T-helper 1 cell treated with Interleukin-12 subunit alpha and Interleukin-12 subunit beta and Interleukin-4 antibody, amounts not matched to agents 30 μg/mL and 1 μg/mL, for 36 hours (primary cell): Measurements from ENCODE around the gene PPP1R14C.

Source experiments
- H3K27ac Mint-ChIP-seq: one replicate; pipeline ENCODE4 v1.8.0; 2021; ENCODE audit warnings: mild to moderate bottlenecking, mixed read lengths
- H3K27me3 Mint-ChIP-seq: one replicate; pipeline ENCODE4 v1.8.0; 2021; ENCODE audit warnings: low read depth, mixed read lengths
- H3K36me3 Mint-ChIP-seq: one replicate; pipeline ENCODE4 v1.8.0; 2021; ENCODE audit warnings: low read depth, mixed read lengths
- H3K4me1 Mint-ChIP-seq: one replicate; pipeline ENCODE4 v1.8.0; 2021; ENCODE audit warnings: low read depth, mixed read lengths
- H3K4me3 Mint-ChIP-seq: one replicate; pipeline ENCODE4 v1.8.0; 2021; ENCODE audit warnings: mild to moderate bottlenecking, moderate library complexity, mixed read lengths
- H3K9me3 Mint-ChIP-seq: one replicate; pipeline ENCODE4 v1.8.0; 2021; ENCODE audit warnings: mixed read lengths

The PPP1R14C gene, protein sequence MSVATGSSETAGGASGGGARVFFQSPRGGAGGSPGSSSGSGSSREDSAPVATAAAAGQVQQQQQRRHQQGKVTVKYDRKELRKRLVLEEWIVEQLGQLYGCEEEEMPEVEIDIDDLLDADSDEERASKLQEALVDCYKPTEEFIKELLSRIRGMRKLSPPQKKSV

DNA sequence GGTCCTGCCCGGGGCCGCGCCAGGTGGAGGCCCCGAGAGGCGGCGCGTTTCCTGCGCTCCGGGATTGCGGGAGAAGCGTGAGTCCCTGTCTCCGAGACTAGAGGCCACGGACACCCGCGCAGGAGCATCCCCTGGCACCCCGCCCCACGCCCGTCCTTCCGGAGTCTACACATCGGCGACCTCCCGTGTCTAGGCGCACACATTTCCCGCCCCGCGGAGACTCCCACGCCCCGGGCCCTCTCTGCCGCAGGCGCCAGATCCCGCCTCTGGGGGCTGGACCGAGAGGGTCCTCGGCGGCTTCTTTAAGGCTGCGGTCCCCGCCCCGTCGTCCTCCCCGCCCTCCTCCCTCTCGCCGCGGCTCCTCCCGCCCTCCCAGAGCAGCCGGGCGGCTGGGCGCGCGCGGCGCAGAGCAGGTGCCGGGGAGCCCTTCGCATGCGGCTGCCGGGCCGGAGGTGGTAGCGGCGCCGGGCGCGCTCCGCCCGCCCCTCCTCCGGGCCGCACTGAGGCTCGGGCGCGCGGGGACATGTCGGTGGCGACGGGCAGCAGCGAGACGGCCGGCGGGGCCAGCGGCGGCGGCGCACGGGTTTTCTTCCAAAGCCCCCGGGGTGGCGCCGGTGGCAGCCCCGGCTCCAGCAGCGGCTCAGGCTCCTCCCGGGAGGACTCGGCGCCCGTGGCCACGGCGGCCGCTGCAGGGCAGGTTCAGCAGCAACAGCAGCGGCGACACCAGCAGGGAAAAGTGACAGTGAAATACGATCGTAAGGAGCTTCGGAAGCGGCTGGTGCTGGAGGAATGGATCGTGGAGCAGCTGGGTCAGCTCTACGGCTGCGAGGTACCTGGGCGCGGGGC lies at the start of gene PPP1R14C:
Gene PPP1R14C (plus strand): TSS at position 375 of the 846 bp plus-strand sequence. CDS start 149 bp downstream, at position 524.
- Mint-ChIP-seq H3K4me1 (peaks cover 3% of the 10 kb centered on the region), H3K36me3 (no peaks in the 10 kb centered on the region), H3K27ac (peak within 1 kb of the TSS; percentile 75), H3K9me3 (peaks cover 2% of the 10 kb centered on the region), H3K4me3 (peak within 1 kb of the TSS; percentile 50), H3K27me3 (peaks cover 82% of the 10 kb centered on the region)

DNA sequence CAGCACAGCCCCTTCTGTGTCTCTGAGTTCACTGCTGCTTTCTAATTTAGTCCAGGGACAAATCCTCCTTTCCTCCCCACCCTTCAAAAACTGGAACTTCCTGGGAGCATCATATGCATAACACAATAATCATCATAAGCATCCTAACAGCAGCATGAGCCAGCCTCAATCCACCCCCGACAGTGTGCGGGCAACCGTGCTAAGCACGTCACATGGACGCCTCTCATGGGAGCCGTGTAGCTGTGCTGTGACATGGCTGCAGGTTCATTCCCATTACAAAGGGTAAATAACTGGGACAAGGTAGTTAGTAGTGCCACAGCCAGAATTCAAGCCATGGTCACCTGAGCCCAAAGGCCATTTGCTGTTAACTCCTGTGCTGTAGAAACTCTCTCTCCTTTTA lies 49.4 kb upstream of the PPP1R14C start:
- peaks cover 8% of the 10 kb centered on the region for H3K27me3 Mint-ChIP-seq
- no peaks in the 10 kb centered on the region for H3K36me3 Mint-ChIP-seq
- H3K9me3 Mint-ChIP-seq: no peaks in the 10 kb centered on the region
- H3K4me1 Mint-ChIP-seq: no peaks in the 10 kb centered on the region
- no peak overlapping the region for H3K4me3 Mint-ChIP-seq
- H3K27ac Mint-ChIP-seq: no peak overlapping the region

DNA sequence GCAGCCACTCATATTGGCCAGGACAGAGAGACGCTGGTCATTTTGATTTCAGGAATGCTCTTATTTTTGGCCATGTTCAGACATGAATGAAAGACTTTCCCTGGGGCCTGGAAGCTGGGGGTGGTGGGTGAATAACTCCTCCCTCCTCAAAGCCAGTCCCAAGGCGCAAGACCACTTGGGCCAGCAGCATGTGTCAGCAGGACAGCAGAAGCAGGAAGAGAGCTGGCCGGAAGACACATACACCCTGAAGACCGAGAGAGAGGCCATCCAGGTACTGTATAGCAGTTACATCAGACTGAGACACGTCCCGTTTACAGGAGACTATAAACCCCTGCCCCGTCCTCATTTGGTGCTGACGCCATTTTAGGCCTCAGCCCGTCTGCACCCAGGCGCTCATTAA lies 44.7 kb upstream of the PPP1R14C start:
- Mint-ChIP-seq H3K4me3 (no peak overlapping the region), H3K4me1 (no peaks in the 10 kb centered on the region), H3K36me3 (no peaks in the 10 kb centered on the region), H3K9me3 (no peaks in the 10 kb centered on the region), H3K27ac (no peak overlapping the region), H3K27me3 (peaks cover 8% of the 10 kb centered on the region)

DNA sequence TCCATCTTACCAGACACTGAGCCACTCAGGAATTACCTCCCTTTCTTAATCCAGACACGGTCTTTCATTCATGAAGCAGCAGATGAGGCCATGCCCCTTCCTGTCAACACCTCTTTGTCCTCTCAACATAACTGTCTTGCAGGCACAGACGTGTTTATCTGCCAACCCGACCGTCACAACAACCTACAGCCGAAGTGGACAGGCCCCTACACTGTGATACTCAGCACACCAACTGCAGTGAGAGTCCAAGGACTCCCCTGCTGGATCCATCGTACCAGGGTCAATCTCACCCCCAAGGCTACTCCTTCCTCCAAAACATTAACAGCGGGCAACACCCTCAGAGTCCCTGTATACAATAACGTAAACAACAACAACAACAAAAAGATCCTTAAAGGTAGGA lies 43.3 kb upstream of the PPP1R14C start:
- Mint-ChIP-seq H3K27ac (no peak overlapping the region), H3K4me1 (no peaks in the 10 kb centered on the region), H3K4me3 (no peak overlapping the region), H3K9me3 (no peaks in the 10 kb centered on the region), H3K36me3 (no peaks in the 10 kb centered on the region), H3K27me3 (peaks cover 6% of the 10 kb centered on the region)

DNA sequence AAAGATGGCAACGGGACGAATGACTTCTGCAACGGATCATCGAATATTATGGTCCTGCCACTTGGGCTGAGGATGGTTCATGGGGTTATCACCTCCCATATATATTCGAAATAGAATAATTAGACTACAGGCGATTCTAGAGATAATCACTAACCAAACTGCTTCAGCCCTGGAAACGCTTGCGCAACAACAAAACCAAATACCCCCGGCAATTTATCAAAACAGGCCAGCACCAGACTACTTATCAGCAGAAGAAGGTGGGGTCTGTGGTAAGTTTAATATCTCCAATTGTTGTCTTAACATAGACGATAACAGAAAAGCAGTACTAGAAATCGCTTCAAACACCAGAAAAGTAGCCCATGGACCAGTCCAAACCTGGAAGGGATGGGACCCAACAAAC lies 42.9 kb upstream of the PPP1R14C start:
- no peak overlapping the region for H3K27ac Mint-ChIP-seq
- peaks cover 6% of the 10 kb centered on the region for H3K27me3 Mint-ChIP-seq
- no peak overlapping the region for H3K4me3 Mint-ChIP-seq
- H3K36me3 Mint-ChIP-seq: no peaks in the 10 kb centered on the region
- H3K4me1 Mint-ChIP-seq: no peaks in the 10 kb centered on the region
- no peaks in the 10 kb centered on the region for H3K9me3 Mint-ChIP-seq

DNA sequence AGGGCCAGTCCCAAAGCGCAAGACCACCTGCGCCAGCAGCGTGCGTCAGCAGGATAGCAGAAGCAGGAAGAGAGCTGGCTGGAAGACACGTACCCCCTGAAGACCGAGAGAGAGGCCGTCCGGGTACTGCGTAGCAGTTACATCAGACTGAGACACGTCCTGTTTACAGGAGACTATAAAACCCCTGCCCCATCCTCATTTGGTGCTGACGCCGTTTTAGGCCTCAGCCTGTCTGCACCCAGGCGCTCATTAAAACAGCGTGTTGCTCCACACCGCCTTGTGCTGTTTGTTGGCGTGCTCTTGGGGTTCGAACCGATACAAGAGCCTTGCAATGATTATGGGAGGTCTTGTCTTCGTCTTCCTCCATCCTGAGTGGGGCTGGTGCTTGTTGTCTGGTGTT lies 42.1 kb upstream of the PPP1R14C start:
- Mint-ChIP-seq H3K9me3 (no peaks in the 10 kb centered on the region), H3K4me3 (no peak overlapping the region), H3K4me1 (no peaks in the 10 kb centered on the region), H3K36me3 (no peaks in the 10 kb centered on the region), H3K27ac (no peak overlapping the region), H3K27me3 (peaks cover 6% of the 10 kb centered on the region)

DNA sequence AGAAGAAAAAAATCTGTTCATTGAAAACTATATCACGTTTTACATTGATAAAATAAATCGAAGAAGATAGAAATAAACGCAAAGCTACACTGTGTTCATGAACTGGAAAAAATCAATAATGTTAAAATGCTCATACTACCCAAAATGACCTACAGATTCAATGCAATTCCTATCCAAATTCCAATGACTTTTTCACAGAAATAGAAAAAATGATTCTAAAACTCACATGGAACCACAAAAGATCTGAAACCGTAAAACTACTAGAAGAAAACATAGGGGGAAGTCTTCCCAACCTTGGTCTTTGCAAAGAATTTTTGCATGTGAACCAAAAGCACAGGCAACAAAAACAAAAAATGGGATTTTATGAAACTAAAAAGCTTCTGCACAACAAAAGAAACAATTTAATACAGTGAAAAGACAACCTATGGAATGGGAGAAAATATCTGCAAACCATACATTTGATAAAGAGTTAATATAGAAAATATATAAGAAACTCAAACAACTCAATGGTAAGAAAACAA lies 40.0 kb upstream of the PPP1R14C start:
- Mint-ChIP-seq H3K36me3 (no peaks in the 10 kb centered on the region), H3K4me1 (no peaks in the 10 kb centered on the region), H3K27ac (no peak overlapping the region), H3K4me3 (no peak overlapping the region), H3K9me3 (no peaks in the 10 kb centered on the region), H3K27me3 (peaks cover 6% of the 10 kb centered on the region)

DNA sequence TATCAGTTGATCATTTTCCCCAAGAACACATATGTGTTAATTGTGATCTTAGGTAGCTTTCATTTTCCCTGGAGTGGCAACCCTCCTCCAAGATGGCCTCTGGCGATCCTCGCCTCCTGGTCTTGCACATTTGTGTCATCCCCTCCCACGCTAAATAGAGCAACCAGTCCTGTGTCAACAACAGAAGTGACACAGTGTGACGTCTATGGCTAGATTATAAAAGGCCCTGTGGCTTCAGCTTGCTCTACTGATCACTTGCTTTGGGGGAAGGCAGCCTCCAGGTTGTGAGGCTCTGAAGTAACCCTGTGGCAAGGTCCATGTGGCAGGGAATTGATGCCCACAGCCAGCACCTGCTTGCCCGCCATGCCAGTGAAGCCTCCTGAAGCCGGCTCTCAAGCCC lies 30.6 kb upstream of the PPP1R14C start:
- H3K36me3 Mint-ChIP-seq: no peaks in the 10 kb centered on the region
- H3K27ac Mint-ChIP-seq: no peak overlapping the region
- no peak overlapping the region for H3K4me3 Mint-ChIP-seq
- H3K4me1 Mint-ChIP-seq: no peaks in the 10 kb centered on the region
- no peaks in the 10 kb centered on the region for H3K9me3 Mint-ChIP-seq
- H3K27me3 Mint-ChIP-seq: peaks cover 10% of the 10 kb centered on the region

DNA sequence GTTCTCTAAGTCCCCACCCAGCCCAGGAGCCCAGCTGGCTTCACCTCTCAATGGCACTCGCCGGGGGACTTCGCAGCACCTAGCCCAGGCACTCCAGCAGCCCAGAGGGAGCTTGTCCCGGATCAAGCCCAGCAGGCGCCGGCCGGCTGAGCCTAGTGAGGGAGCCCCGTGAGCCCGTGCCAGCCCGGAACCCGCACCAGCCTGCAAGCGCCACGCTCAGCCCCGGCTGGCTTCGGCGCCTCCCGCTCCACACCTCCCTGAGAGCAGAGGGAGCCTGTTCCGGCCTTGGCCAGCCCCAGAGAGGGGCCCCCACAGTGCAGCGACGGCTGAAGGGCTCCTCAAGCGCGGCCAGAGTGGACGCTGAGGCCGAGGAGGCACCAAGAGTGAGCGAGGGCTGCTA lies 27.1 kb upstream of the PPP1R14C start:
- Mint-ChIP-seq H3K27ac (no peak overlapping the region), H3K36me3 (no peaks in the 10 kb centered on the region)

DNA sequence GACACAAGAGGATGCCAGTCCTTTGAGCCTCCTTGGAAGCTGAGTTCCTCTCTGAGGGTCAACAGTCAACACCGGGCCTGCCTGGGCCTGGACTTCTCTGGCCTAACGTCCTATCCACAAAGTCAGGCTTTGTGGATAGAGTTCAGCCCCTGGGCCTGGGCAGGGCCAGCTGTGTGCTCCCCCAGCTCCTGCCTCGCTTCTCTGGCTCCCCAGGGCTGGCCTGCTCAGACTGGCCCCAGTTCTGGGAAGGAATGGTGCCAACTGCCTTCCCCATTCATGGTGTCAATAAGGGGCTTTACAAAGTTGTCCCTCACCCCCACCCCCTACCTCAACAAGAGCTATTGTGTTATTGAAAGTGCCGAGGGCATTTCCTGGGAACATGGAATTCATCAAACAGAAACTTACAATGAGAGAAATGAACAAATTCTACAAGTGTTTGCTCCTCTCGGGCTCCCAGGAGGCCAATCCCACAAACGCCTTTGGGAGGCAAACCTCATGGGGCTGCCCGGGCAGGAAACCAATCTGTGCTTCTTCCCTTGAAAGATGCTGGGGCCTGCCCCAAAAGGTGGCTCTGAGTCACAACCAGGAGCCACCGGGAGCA lies 26.5 kb upstream of the PPP1R14C start:
- Mint-ChIP-seq H3K27ac (no peak overlapping the region), H3K27me3 (peaks cover 10% of the 10 kb centered on the region), H3K36me3 (no peaks in the 10 kb centered on the region), H3K4me3 (no peak overlapping the region), H3K9me3 (no peaks in the 10 kb centered on the region), H3K4me1 (no peaks in the 10 kb centered on the region)

More for the DNA sequence above, 27.1 kb upstream of the PPP1R14C start:
- no peak overlapping the region for H3K4me3 Mint-ChIP-seq
- no peaks in the 10 kb centered on the region for H3K4me1 Mint-ChIP-seq
- peaks cover 13% of the 10 kb centered on the region for H3K27me3 Mint-ChIP-seq
- H3K9me3 Mint-ChIP-seq: no peaks in the 10 kb centered on the region

DNA sequence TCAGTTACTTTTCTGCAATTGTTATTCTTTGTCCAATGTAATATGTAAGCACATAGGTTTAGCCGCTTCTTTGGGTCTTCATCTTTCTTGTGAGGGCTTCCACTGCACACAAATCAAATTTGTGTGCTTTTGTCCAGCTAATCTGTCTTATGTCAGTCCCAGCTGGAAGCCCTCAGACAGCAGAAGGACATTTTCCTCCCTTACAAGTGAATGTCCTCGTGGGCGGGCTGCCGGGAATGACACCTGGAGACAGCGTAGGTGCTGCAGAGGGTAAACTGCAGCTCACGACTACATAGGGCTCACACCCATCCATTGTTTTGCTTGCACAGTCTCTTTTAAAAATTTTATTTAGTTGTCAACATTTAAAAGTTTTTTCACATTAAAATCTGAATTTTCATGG lies 24.6 kb upstream of the PPP1R14C start:
- Mint-ChIP-seq H3K27me3 (peaks cover 15% of the 10 kb centered on the region), H3K36me3 (no peaks in the 10 kb centered on the region), H3K4me3 (no peak overlapping the region), H3K9me3 (no peaks in the 10 kb centered on the region), H3K27ac (no peak overlapping the region), H3K4me1 (no peaks in the 10 kb centered on the region)

DNA sequence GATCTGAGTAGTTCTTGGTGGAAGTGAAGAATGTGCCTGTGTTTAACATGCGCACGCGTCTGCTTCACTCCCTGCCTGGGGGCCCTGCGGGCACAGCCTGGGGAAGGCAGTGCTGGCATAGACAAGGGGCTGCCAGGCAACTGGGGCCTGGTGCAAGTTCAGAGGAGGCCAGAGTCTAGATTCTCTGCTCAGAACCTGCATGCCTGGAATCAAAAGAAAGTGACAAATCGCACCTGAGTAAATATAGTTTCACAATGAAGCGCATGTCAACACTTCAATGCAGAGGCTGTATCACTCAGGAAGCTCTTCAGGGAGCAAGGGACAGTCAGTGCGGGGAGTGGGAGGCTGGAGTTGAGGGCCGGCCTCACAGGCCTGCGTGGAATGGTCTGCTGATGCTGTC lies 24.2 kb upstream of the PPP1R14C start:
- Mint-ChIP-seq H3K4me1 (peaks cover 2% of the 10 kb centered on the region), H3K36me3 (no peaks in the 10 kb centered on the region), H3K9me3 (no peaks in the 10 kb centered on the region), H3K4me3 (no peak overlapping the region), H3K27ac (no peak overlapping the region), H3K27me3 (peaks cover 17% of the 10 kb centered on the region)

DNA sequence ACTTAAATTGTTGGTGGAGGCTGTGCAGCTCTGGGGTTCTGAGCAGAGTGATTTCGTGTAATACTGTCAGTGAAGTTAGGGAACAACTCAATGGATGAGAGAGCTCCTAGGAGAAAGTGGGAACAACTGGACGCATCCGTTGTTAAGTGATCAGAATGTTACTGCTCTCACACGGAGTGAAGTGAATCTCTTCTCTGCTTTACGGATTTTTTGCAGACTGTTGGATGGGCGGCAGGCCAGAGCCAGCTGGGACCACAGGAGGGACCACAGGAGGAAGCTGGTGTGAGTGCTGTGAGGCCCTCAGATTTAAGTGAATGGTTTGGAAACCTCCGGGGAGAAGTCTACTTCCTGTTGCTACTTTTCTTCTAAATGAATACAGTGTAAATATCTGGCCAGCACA lies 23.7 kb upstream of the PPP1R14C start:
- H3K4me3 Mint-ChIP-seq: no peak overlapping the region
- H3K27me3 Mint-ChIP-seq: peaks cover 20% of the 10 kb centered on the region

DNA sequence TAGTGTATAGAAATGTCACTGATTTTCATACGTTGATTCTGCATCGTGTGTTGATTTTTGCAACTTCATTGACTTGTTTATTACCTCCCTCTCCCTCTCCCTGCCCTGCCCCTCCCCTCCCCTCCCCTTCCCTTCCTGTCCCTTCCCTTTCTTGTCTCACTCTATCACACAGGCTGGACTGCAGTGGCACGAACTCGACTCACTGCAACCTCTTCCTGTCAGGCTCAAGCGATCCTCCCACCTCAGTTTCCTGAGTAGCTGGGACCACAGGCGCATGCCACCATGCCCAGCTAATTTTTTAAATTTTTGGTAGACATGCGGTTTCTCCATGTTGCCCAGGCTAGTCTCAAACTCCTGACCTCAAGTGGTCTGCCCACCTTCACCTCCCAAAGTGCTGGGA lies 19.2 kb upstream of the PPP1R14C start:
- Mint-ChIP-seq H3K27me3 (peaks cover 19% of the 10 kb centered on the region), H3K36me3 (no peaks in the 10 kb centered on the region), H3K9me3 (no peaks in the 10 kb centered on the region), H3K4me3 (no peak overlapping the region), H3K4me1 (peaks cover 3% of the 10 kb centered on the region), H3K27ac (no peak overlapping the region)

More for the DNA sequence above, 23.7 kb upstream of the PPP1R14C start:
- Mint-ChIP-seq H3K9me3 (no peaks in the 10 kb centered on the region), H3K4me1 (peaks cover 3% of the 10 kb centered on the region), H3K27ac (no peak overlapping the region), H3K36me3 (no peaks in the 10 kb centered on the region)

DNA sequence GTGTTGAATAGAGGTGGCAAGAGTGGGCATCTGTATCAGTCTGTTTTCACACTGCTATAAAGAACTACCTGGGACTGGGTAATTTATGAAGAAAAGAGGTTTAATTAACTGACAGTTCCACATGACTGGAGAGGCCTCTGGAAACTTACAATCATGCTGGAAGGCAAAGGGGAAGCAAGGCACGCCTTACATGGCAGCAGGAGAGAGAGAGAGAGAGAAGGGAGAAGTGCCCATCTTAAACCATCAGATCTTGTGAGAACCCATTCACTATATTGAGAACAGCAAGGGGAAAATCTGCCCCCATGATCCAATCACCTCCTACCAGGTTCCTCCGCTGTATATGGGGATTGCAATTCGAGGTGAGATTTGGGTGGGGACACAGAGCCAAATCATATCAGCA lies 18.6 kb upstream of the PPP1R14C start:
- H3K4me3 Mint-ChIP-seq: no peak overlapping the region
- no peaks in the 10 kb centered on the region for H3K36me3 Mint-ChIP-seq
- H3K4me1 Mint-ChIP-seq: peaks cover 3% of the 10 kb centered on the region
- H3K27me3 Mint-ChIP-seq: peaks cover 19% of the 10 kb centered on the region
- H3K9me3 Mint-ChIP-seq: no peaks in the 10 kb centered on the region
- no peak overlapping the region for H3K27ac Mint-ChIP-seq
